ENCODE data around the gene ZSCAN10. TPM values are rescaled to one million over a fixed set of nuclear protein-coding genes. Genes with fewer than 3 reads are reported as not detected.
A peak's percentile ranks its signal among the peaks of the same experiment; 100 is the strongest.

ZSCAN10 gene
- total and polyA plus RNA-seq, 9 of the 15 experiments (the other 6 are each of a cell fraction or from before 2014, with no cell fraction given) = 0.22 TPM; not detected in 8

- TF ChIP-seq MED1 (CRISPR knock-in tag; IDR thresholded peaks at IDR 0.05; ENCODE audit: borderline replicate concordance) (no peak), REST (IDR thresholded peaks at IDR 0.05; ENCODE audit: borderline replicate concordance) (peak; percentile 55), REST (CRISPR knock-in tag; IDR thresholded peaks at IDR 0.05; ENCODE audit: low read depth) (no peak), DMBX1 (CRISPR knock-in tag; IDR thresholded peaks at IDR 0.05; ENCODE audit: borderline replicate concordance) (no peak), RFX1 (IDR thresholded peaks at IDR 0.05) (peak; percentile 98), CHD1 (IDR thresholded peaks at IDR 0.05; ENCODE audit: low read length) (no peak), ZNF3 (CRISPR knock-in tag; IDR thresholded peaks at IDR 0.05) (no peak), MNT (conservative IDR thresholded peaks at IDR 0.05) (peak in 1 of 2 experiments; percentile 87), FOXP1 (CRISPR knock-in tag; IDR thresholded peaks at IDR 0.05) (peak; percentile 92), ZNF232 (CRISPR knock-in tag; IDR thresholded peaks at IDR 0.05) (no peak), USF2 (CRISPR knock-in tag; IDR thresholded peaks at IDR 0.05) (peak; percentile 7; the same call in 1 of the 2 replicates), MAX (CRISPR knock-in tag; IDR thresholded peaks at IDR 0.05) (peak; percentile 82), GTF2F1 (IDR thresholded peaks at IDR 0.05; ENCODE audit: low read depth, low read length) (no peak), GATAD2B (IDR thresholded peaks at IDR 0.05; ENCODE audit: borderline replicate concordance) (no peak), SAP30 (IDR thresholded peaks at IDR 0.05; ENCODE audit: borderline replicate concordance, insufficient read depth, low read depth, low read length, poor library complexity, severe bottlenecking) (peak; percentile 86)
These were observed 25.1 kb upstream of the ZSCAN10 start (continued) for GRCh38 chr16:3123986-3124886.
